Hepatocyte (in vitro differentiated cells): Measurements from ENCODE around the gene NUDT19. TPM values are rescaled to one million over a fixed set of nuclear protein-coding genes. Genes with fewer than 3 reads are reported as not detected.

Experiments
- DNase-seq: peaks from one replicate; pipeline ENCODE4 v3.0.0-alpha.2; 2016; ENCODE audit warnings: low spot score
- H2AFZ ChIP-seq: fragments of 200-600 bp; sonication (generic); 2 replicates; pipeline ENCODE4 v1.6.0; 2016; ENCODE audit warnings: antibody characterized with exemption, mild to moderate bottlenecking
- H3K27ac ChIP-seq: fragments of 200-600 bp; sonication (generic); 2 replicates; pipeline ENCODE4 v1.5.1; 2016; ENCODE audit warnings: mild to moderate bottlenecking
- H3K27me3 ChIP-seq: fragments of 200-600 bp; sonication (generic); 2 replicates; pipeline ENCODE4 v1.6.1; 2016
- H3K36me3 ChIP-seq: fragments of 200-600 bp; sonication (generic); replicated peaks from 2 replicates; pipeline ENCODE4 v1.5.1; 2016; ENCODE audit warnings: low read depth; ENCODE audit not compliant: insufficient read depth
- H3K4me1 ChIP-seq: fragments of 200-600 bp; sonication (generic); 2 replicates; pipeline ENCODE4 v1.5.1; 2016; ENCODE audit warnings: mild to moderate bottlenecking, moderate library complexity; ENCODE audit not compliant: insufficient read depth
- H3K4me2 ChIP-seq: fragments of 200-600 bp; sonication (generic); 2 replicates; pipeline ENCODE4 v1.6.0; 2016
- H3K4me3 ChIP-seq: fragments of 200-600 bp; sonication (generic); 2 replicates; pipeline ENCODE4 v1.5.1; 2016; ENCODE audit warnings: mild to moderate bottlenecking
- H3K79me2 ChIP-seq: fragments of 200-600 bp; sonication (generic); 2 replicates; pipeline ENCODE4 v1.6.0; 2017; ENCODE audit warnings: mild to moderate bottlenecking
- H3K9me2 ChIP-seq: fragments of 200-600 bp; sonication (generic); replicated peaks from 2 replicates; pipeline ENCODE4 v1.6.0; 2017; ENCODE audit warnings: mild to moderate bottlenecking; ENCODE audit not compliant: insufficient read depth
- H3K9me3 ChIP-seq: fragments of 200-600 bp; sonication (generic); 2 replicates; pipeline ENCODE4 v1.5.1; 2016; ENCODE audit warnings: low read depth, mild to moderate bottlenecking
- H4K20me1 ChIP-seq: fragments of 200-600 bp; sonication (generic); 2 replicates; pipeline ENCODE4 v1.6.0; 2016; ENCODE audit warnings: mild to moderate bottlenecking; ENCODE audit not compliant: insufficient read depth, poor library complexity, severe bottlenecking
- EZH2 ChIP-seq: fragments of 200-600 bp; sonication (generic); IDR thresholded peaks from 2 replicates; pipeline ENCODE4 v1.6.1; 2016; ENCODE audit warnings: antibody characterized with exemption, mild to moderate bottlenecking, borderline replicate concordance
- EZH2phosphoT487 ChIP-seq: fragments of 200-600 bp; sonication (generic); IDR thresholded peaks from one replicate; pipeline ENCODE4 v1.6.1; 2018; ENCODE audit warnings: antibody characterized with exemption, mild to moderate bottlenecking, low read depth, moderate library complexity; ENCODE audit not compliant: unreplicated experiment, severe bottlenecking
- WGBS: methylation state at CpG from one replicate; pipeline ENCODE4 v1.1.6; 2016; ENCODE audit warnings: low lambda C conversion rate; ENCODE audit errors: missing lambda C conversion rate; 5-methylcytosine and 5-hydroxymethylcytosine counted together
- polyA plus RNA-seq: library from polyadenylated mRNA; unstranded; fragments of >200 nt; fragmentation: Nextera tagmentation; extraction: Ambion mirVana; gene quantifications from 2 replicates; pipeline ENCODE4 v1.2.1, GENCODE V29; 2016
- total RNA-seq: library from RNA; depleted of rRNA; stranded (reverse); fragments of >200 nt; gene quantifications from 2 replicates; pipeline ENCODE4 v1.2.3, GENCODE V29; 2014
- TF ChIP-seq, protein P1 (sequence below): fragments of 200-600 bp; sonication (generic); IDR thresholded peaks from 2 replicates; pipeline ENCODE4 v1.5.1; 2016; ENCODE audit warnings: antibody characterized with exemption, mild to moderate bottlenecking; ENCODE audit not compliant: poor library complexity

NUDT19 gene
- total and polyA plus RNA-seq, 2 experiments from 2014 or later, result 3.8 to 7.6 TPM

DNA sequence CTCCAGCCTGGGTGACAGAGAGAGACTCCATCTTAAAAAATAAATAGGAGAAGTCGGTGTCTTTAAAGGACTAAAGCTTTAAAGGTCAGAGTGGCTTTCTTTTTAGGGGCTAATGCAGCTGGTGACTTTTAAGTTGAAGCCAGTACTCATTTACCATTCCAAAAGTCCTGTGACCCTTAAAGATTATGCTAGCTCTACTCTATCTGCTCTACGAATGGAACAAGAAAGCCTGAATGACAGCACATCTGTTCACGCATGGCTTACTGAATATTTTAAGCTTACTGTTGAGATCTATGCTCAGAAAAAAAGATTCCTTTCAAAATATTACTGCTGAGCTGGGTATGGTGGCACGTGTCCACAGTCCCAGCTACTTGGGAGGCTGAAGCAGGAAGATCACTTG lies 44.3 kb downstream of the NUDT19 start:
- no peaks in the 10 kb centered on the region for H3K4me1 ChIP-seq
- no peak overlapping the region for H3K4me2 ChIP-seq
- no peaks in the 10 kb centered on the region for H3K36me3 ChIP-seq
- no peak overlapping the region for H3K4me3 ChIP-seq
- H3K27ac ChIP-seq, result no peak overlapping the region
- no peak for DNase-seq
- H2AFZ ChIP-seq, result no peak overlapping the region
- TF ChIP-seq EZH2phosphoT487, result no peak
- TF ChIP-seq, protein P1, sequence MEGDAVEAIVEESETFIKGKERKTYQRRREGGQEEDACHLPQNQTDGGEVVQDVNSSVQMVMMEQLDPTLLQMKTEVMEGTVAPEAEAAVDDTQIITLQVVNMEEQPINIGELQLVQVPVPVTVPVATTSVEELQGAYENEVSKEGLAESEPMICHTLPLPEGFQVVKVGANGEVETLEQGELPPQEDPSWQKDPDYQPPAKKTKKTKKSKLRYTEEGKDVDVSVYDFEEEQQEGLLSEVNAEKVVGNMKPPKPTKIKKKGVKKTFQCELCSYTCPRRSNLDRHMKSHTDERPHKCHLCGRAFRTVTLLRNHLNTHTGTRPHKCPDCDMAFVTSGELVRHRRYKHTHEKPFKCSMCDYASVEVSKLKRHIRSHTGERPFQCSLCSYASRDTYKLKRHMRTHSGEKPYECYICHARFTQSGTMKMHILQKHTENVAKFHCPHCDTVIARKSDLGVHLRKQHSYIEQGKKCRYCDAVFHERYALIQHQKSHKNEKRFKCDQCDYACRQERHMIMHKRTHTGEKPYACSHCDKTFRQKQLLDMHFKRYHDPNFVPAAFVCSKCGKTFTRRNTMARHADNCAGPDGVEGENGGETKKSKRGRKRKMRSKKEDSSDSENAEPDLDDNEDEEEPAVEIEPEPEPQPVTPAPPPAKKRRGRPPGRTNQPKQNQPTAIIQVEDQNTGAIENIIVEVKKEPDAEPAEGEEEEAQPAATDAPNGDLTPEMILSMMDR, result no peak
- no peak for TF ChIP-seq EZH2
- no peaks in the 10 kb centered on the region for H4K20me1 ChIP-seq
- no peaks in the 10 kb centered on the region for H3K9me3 ChIP-seq
- WGBS, result 85% methylated on average over 4 of the region's 4 CpGs
- no peaks in the 10 kb centered on the region for H3K9me2 ChIP-seq
- H3K79me2 ChIP-seq, result no peaks in the 10 kb centered on the region
- H3K27me3 ChIP-seq, result no peaks in the 10 kb centered on the region

DNA sequence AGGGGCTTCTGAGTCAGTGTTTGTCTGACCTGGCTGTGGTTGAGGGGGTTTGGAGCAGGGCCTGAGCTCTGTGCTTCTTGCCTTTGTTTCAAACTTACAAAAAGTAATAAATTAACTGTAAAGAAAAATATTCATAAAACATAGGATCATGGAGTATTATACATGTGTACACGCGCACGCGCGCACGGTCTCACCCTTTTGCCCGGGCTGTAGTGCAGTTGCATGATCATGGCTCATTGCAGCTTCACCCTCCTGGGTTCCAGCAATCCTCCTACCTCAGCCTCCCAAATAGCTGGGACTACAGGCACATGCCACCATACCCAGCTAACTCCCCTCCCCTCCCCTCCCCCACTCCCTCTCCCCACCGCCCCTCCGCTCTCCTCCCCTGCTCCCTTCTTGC lies 51.4 kb downstream of the NUDT19 start:
- no peak overlapping the region for H3K4me3 ChIP-seq
- DNase-seq, result no peak
- no peak overlapping the region for H3K27ac ChIP-seq
- H3K27me3 ChIP-seq, result no peaks in the 10 kb centered on the region
- no peaks in the 10 kb centered on the region for H3K36me3 ChIP-seq
- H2AFZ ChIP-seq, result no peak overlapping the region
- no peaks in the 10 kb centered on the region for H3K79me2 ChIP-seq
- no peaks in the 10 kb centered on the region for H3K9me2 ChIP-seq
- no peaks in the 10 kb centered on the region for H4K20me1 ChIP-seq
- no peaks in the 10 kb centered on the region for H3K9me3 ChIP-seq
- WGBS, result 99% methylated on average over 7 of the region's 9 CpGs
- H3K4me2 ChIP-seq, result no peak overlapping the region
- H3K4me1 ChIP-seq, result no peaks in the 10 kb centered on the region
- TF ChIP-seq EZH2phosphoT487, result no peak
- TF ChIP-seq, protein P1, result no peak
- TF ChIP-seq EZH2, result no peak

DNA sequence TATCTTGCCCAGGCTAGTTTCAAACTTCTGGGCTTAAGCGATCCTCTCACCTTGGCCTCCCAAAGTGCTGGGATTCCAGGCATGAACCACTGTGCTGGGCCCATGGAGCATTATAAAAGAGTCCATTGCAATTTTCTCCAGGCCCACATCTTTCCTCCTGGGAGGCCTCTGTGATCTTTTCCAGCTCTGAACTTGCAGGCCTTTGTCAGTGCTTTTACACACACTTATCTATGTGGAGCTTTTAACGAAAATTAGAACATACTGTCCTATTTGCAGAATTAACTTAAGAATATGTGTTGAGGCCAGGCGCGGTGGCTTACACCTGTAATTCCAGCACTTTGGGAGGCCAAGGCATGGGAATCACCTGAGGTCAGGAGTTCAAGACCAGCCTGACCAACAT lies 51.8 kb downstream of the NUDT19 start:
- Histone ChIP-seq H2AFZ (no peak overlapping the region), H3K27ac (no peak overlapping the region), H3K79me2 (no peaks in the 10 kb centered on the region), H3K4me3 (no peak overlapping the region), H3K9me3 (no peaks in the 10 kb centered on the region), H3K4me2 (no peak overlapping the region), H4K20me1 (no peaks in the 10 kb centered on the region), H3K36me3 (no peaks in the 10 kb centered on the region), H3K27me3 (no peaks in the 10 kb centered on the region), H3K4me1 (no peaks in the 10 kb centered on the region), H3K9me2 (no peaks in the 10 kb centered on the region)
- no peak for DNase-seq
- TF ChIP-seq EZH2 (no peak), EZH2phosphoT487 (no peak)
- TF ChIP-seq, protein P1, result no peak
- 95% methylated on average over 4 of the region's 4 CpGs for WGBS
